Neural progenitor cell (in vitro differentiated cells): ENCODE results near the gene HELZ2. TPM values are rescaled to one million over a fixed set of nuclear protein-coding genes. Genes with fewer than 3 reads are reported as not detected.

Experiments used
- DNase-seq: peaks from one replicate; pipeline ENCODE4 v3.0.0-alpha.2; 2016; ENCODE audit warnings: low spot score
- H2AFZ ChIP-seq: fragments of 200-600 bp; sonication (generic); replicated peaks from 2 replicates; pipeline ENCODE4 v1.6.1; 2016; ENCODE audit warnings: antibody characterized with exemption
- H3F3A ChIP-seq: fragments of 200-600 bp; sonication (generic); 2 replicates; pipeline ENCODE4 v1.6.1; 2016; ENCODE audit warnings: antibody characterized with exemption, low read depth
- H3K27ac ChIP-seq: fragments of 200-600 bp; sonication (generic); 2 replicates; pipeline ENCODE4 v1.5.1; 2016; ENCODE audit warnings: mild to moderate bottlenecking
- H3K27me3 ChIP-seq: fragments of 200-600 bp; sonication (generic); 2 replicates; pipeline ENCODE4 v1.6.1; 2016; ENCODE audit warnings: mild to moderate bottlenecking, moderate library complexity
- H3K36me3 ChIP-seq: fragments of 200-600 bp; sonication (generic); 2 replicates; pipeline ENCODE4 v1.5.1; 2016
- H3K4me1 ChIP-seq: fragments of 200-600 bp; sonication (generic); 2 replicates; pipeline ENCODE4 v1.6.1; 2016; ENCODE audit warnings: mixed run types
- H3K4me2 ChIP-seq: fragments of 200-600 bp; sonication (generic); 2 replicates; pipeline ENCODE4 v1.6.1; 2016
- H3K4me3 ChIP-seq: fragments of 200-600 bp; sonication (generic); 2 replicates; pipeline ENCODE4 v1.5.1; 2016
- H3K79me2 ChIP-seq: fragments of 200-600 bp; sonication (generic); 2 replicates; pipeline ENCODE4 v1.6.1; 2016; ENCODE audit warnings: low read depth
- H3K9ac ChIP-seq: fragments of 200-600 bp; sonication (generic); 2 replicates; pipeline ENCODE4 v1.6.1; 2016
- H3K9me3 ChIP-seq: fragments of 200-600 bp; sonication (generic); 2 replicates; pipeline ENCODE4 v1.5.1; 2016; ENCODE audit warnings: low read depth
- H4K20me1 ChIP-seq: fragments of 200-600 bp; sonication (generic); 2 replicates; pipeline ENCODE4 v1.6.1; 2016; ENCODE audit warnings: low read depth
- H3K27ac Mint-ChIP-seq: 3 replicates; pipeline ENCODE4 v1.8.0; 2021; ENCODE audit warnings: mixed read lengths
- H3K27me3 Mint-ChIP-seq: 2 replicates; pipeline ENCODE4 v1.8.0; 2022; ENCODE audit warnings: low read depth, mild to moderate bottlenecking, inconsistent platforms, moderate library complexity, mixed read lengths; ENCODE audit not compliant: insufficient read depth
- H3K36me3 Mint-ChIP-seq: 3 replicates; pipeline ENCODE4 v1.8.0; 2021; ENCODE audit warnings: mixed read lengths
- H3K4me1 Mint-ChIP-seq: 3 replicates; pipeline ENCODE4 v1.8.0; 2021; ENCODE audit warnings: mixed read lengths
- H3K4me3 Mint-ChIP-seq: 3 replicates; pipeline ENCODE4 v1.8.0; 2021; ENCODE audit warnings: mild to moderate bottlenecking, moderate library complexity, mixed read lengths
- H3K9me3 Mint-ChIP-seq: 3 replicates; pipeline ENCODE4 v1.8.0; 2020; ENCODE audit warnings: mixed read lengths
- EZH2 ChIP-seq: fragments of 200-600 bp; sonication (generic); IDR thresholded peaks from 2 replicates; pipeline ENCODE4 v1.6.1; 2017; ENCODE audit warnings: antibody characterized with exemption, mild to moderate bottlenecking, moderate library complexity
- EZH2phosphoT487 ChIP-seq: fragments of 200-600 bp; sonication (generic); IDR thresholded peaks from 2 replicates; pipeline ENCODE4 v1.6.1; 2017; ENCODE audit warnings: antibody characterized with exemption
- total RNA-seq: library from RNA; depleted of rRNA; stranded (reverse); fragments of >200 nt; gene quantifications from 2 replicates; pipeline ENCODE4 v1.2.3, GENCODE V29; 2015; ENCODE audit warnings: low replicate concordance
- TF ChIP-seq, protein P1 (sequence below): fragments of 200-600 bp; sonication (generic); IDR thresholded peaks from 2 replicates; pipeline ENCODE4 v1.5.1; 2017; ENCODE audit warnings: antibody characterized with exemption, mild to moderate bottlenecking

HELZ2 gene
- total RNA-seq, 1 donor from 2014 or later: 2.9 TPM

DNA sequence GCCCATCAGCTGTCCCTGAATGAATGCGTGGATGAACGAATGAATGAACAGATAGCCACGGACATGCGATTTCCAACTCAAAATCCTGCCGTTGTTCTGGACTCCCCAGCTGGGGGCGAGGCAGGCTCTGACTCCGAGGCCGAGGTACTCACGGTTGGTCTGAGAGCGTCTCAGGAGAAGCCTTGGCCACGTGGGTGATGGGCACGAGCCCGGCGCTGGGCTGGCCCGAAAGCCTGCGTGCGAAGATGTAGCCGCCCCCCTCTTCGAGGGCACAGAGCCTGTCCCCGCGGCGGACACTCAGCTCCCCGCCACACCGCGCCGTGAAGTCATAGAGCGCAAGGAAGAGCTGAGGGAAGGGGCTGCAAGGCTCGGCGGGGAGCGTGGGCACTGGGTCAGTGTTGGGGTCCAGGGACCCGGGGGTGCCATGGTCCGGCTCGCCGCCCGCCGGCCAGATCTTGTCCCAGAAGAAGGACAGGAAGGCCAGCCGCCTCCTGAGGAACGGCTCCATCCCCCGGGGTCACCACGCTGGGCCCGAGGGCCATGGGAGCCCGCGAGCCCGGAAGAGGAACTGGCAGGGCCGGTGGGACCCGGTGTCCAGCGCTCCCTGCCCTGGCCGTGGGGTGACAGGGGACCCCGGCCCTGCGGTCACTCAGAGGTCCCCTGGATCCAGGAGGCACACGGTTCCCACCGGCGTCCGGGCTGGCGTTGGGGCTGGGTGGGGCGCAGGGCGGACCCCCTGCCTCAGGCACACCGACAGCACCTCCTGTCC lies 26.9 kb downstream of the HELZ2 start:
- H3K27ac Mint-ChIP-seq: no peak overlapping the region
- Histone ChIP-seq H3K9me3 (no peaks in the 10 kb centered on the region), H3K4me2 (no peak overlapping the region), H3K4me3 (no peak overlapping the region), H3K4me1 (no peaks in the 10 kb centered on the region), H3K79me2 (no peaks in the 10 kb centered on the region), H3K27ac (no peak overlapping the region), H4K20me1 (no peaks in the 10 kb centered on the region), H3K27me3 (no peaks in the 10 kb centered on the region), H3K9ac (no peak overlapping the region), H3K36me3 (no peaks in the 10 kb centered on the region), H3F3A (peaks cover 5% of the 10 kb centered on the region), H2AFZ (no peak overlapping the region)
- no peak overlapping the region for H3K4me3 Mint-ChIP-seq
- no peaks in the 10 kb centered on the region for H3K9me3 Mint-ChIP-seq
- DNase-seq: no peak
- no peaks in the 10 kb centered on the region for H3K36me3 Mint-ChIP-seq
- peaks cover 10% of the 10 kb centered on the region for H3K4me1 Mint-ChIP-seq
- TF ChIP-seq, protein P1, sequence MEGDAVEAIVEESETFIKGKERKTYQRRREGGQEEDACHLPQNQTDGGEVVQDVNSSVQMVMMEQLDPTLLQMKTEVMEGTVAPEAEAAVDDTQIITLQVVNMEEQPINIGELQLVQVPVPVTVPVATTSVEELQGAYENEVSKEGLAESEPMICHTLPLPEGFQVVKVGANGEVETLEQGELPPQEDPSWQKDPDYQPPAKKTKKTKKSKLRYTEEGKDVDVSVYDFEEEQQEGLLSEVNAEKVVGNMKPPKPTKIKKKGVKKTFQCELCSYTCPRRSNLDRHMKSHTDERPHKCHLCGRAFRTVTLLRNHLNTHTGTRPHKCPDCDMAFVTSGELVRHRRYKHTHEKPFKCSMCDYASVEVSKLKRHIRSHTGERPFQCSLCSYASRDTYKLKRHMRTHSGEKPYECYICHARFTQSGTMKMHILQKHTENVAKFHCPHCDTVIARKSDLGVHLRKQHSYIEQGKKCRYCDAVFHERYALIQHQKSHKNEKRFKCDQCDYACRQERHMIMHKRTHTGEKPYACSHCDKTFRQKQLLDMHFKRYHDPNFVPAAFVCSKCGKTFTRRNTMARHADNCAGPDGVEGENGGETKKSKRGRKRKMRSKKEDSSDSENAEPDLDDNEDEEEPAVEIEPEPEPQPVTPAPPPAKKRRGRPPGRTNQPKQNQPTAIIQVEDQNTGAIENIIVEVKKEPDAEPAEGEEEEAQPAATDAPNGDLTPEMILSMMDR: no peak
- TF ChIP-seq EZH2 (no peak), EZH2phosphoT487 (no peak)
- peaks cover 11% of the 10 kb centered on the region for H3K27me3 Mint-ChIP-seq

DNA sequence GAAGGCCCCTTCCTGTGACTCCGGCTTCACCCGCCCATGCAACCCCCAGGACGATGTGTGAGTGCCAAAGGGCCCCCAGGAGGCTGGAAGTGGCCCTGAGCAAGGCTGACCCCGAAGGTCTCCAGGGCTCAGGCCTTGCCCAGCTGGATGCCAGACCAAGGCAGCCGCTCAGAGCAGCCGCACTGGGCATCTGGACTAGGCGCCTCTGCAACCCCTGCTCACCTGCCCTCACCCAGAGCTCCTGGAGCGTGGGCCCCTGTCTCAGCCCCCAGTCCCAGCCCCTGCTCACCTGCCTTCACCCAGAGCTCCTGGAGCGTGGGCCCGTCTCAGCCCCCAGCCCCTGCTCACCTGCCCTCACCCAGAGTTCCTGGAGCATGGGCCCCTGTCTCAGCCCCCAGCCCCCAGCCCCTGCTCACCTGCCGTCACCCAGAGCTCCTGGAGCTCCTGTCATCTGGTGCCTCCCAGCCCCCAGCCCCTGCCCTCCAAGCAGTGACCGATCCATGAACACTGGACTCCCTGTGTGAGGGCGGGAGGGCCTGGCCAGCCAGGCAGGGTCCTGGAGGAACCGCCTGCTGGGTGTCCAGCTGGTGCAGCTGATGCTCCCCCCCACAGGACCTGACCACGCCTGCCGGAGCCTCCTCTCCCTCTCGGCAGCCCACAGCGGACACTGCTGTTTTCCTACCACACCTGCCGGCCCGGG lies 27.6 kb downstream of the HELZ2 start:
- Histone ChIP-seq H3K4me2 (no peak overlapping the region), H3F3A (no peaks in the 10 kb centered on the region), H4K20me1 (no peaks in the 10 kb centered on the region), H3K36me3 (no peaks in the 10 kb centered on the region), H3K79me2 (no peaks in the 10 kb centered on the region), H3K27me3 (no peaks in the 10 kb centered on the region), H3K27ac (no peak overlapping the region), H3K4me1 (no peaks in the 10 kb centered on the region), H2AFZ (no peak overlapping the region), H3K4me3 (no peak overlapping the region), H3K9ac (no peak overlapping the region), H3K9me3 (no peaks in the 10 kb centered on the region)
- Mint-ChIP-seq H3K27ac (no peak overlapping the region), H3K27me3 (peaks cover 11% of the 10 kb centered on the region), H3K4me1 (peaks cover 10% of the 10 kb centered on the region), H3K4me3 (no peak overlapping the region), H3K36me3 (no peaks in the 10 kb centered on the region), H3K9me3 (no peaks in the 10 kb centered on the region)
- TF ChIP-seq, protein P1: no peak
- TF ChIP-seq EZH2phosphoT487 (no peak), EZH2 (no peak)
- no peak for DNase-seq

DNA sequence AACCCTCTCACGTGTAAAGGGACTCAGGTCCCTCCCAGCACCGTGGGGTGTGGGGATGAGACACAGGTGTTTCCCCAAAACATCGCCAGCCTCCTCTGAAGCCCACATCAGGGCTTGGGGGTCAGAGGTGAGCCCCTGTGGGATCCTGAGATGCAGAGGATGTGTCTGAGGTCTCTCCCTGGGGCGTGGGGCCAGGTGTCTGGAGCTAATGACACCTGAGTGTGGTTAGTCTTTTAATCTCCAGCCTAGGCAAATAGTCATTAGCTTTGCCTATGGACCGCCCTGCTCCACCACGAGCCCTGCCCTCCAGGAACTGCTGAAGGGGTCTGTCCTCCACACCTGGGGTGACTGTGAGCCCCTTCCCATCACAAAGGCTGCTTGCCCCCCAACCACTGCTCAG lies 28.2 kb downstream of the HELZ2 start:
- DNase-seq: no peak
- no peaks in the 10 kb centered on the region for H3K36me3 Mint-ChIP-seq
- Histone ChIP-seq H3K4me1 (no peaks in the 10 kb centered on the region), H3K27ac (no peak overlapping the region), H3K79me2 (no peaks in the 10 kb centered on the region), H3K4me3 (no peak overlapping the region), H2AFZ (no peak overlapping the region), H3K9ac (no peak overlapping the region), H3K4me2 (no peak overlapping the region), H3F3A (no peaks in the 10 kb centered on the region), H3K27me3 (no peaks in the 10 kb centered on the region), H4K20me1 (no peaks in the 10 kb centered on the region), H3K9me3 (no peaks in the 10 kb centered on the region), H3K36me3 (no peaks in the 10 kb centered on the region)
- no peaks in the 10 kb centered on the region for H3K9me3 Mint-ChIP-seq
- peaks cover 11% of the 10 kb centered on the region for H3K27me3 Mint-ChIP-seq
- H3K4me1 Mint-ChIP-seq: peaks cover 10% of the 10 kb centered on the region
- no peak overlapping the region for H3K4me3 Mint-ChIP-seq
- TF ChIP-seq EZH2phosphoT487 (no peak), EZH2 (no peak)
- TF ChIP-seq, protein P1: no peak
- no peak overlapping the region for H3K27ac Mint-ChIP-seq
